ENCODE data around the gene ZNF584.
A peak's percentile ranks its signal among the peaks of the same experiment; 100 is the strongest.
"Not testable (repeated sequence)": the region's sequence is repeated elsewhere in the genome, so short reads cannot be mapped to it uniquely, and the experiment has no call there.

The ZNF584 gene

DNA sequence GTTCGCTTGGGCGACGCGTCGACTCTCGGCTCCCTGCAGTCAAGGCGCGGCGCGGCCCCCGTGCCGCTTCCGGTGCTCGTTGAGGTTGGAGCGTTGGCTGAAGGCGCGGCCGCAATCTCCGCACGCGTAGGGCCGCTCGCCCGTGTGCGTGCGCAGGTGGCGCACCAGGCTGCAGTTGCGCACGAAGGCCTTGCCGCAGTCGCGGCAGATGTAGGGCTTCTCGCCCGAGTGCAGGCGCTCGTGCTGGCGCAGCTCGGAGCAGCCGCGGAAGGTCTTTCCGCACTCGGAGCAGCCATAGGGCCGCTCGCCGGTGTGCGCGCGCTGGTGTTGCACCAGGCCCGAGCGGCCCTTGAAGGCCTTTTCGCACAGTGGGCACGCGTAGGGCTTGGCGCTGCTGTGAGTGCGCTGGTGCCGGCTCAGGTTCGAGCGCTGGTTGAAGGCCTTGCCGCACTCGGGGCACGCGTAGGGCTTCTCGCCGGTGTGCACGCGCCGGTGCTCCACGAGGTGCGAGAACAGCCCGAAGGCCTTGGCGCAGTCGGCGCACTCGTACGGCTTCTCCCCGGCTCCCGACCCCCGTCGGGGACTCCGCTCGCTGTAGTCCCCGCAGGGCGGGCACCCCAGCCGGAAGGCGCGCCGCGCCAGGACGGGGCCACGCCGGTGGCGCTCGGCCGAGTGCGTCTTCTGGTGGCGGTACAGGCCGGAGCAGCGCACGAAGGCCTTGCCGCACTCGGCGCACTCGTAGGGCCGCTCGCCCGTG, 40.6 kb upstream of the ZNF584 start:
- CTCF ChIA-PET = interaction anchor here (1.7 kb wide), 1 partner anchor 8 kb away, joined by 5 read pairs; no protein-coding TSS in a partner anchor
- WGBS (ENCODE audit: insufficient coverage) = 97% methylated on average over 101 of the region's 106 CpGs

DNA sequence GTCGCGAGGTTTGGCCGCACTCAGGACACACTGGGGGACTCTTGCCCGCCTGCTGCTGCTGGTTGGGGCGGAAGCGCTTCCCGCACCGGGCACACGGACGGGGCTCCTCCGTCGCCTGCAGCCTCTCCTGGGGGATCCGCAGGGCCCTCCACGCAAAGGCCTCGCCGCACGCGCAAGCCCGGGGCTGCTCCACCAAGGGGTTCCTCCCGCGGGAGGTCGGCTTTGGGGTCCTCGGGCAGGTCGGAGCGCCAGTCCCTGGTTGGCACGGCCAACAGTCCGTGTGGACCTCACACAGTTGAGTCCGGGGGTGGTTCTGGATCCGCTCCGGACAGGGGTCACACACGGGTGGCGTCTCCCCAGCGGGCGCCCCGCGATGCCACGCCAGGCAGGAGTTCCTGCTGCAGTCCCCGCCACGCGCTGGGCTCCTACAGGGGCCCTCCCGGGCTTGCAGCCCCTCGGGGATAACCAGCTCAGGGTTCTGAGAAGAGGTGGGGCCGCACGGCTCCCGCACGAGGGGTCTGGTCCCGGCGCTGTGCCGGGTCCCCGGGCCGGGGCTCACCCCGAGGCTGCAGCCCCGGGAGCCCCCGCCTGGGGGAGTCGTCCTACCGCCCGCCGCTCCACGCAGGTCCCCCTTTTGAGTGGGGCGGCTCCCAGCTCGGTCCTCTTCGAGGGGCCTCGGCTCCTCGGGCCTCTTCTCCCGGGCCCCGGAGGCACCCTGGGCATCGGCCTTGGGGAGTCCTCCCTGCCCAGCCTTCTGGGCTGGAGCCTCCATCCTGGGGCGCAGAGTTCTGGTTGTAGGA, 39.7 kb upstream of the ZNF584 start:
- no peak for DNase-seq
- 98% methylated on average over 67 of the region's 68 CpGs for WGBS (ENCODE audit: insufficient coverage)
- Histone ChIP-seq H3K4me1 (ENCODE audit: control extremely low read depth in 1 of 4, control insufficient read depth in 4 of 4, insufficient read depth in 4 of 4, low read length in 3 of 4) (peaks cover 2 to 16% (median 10%) of the 10 kb centered on the region in 4 experiments), H3K36me3 (ENCODE audit: control insufficient read depth in 4 of 4, insufficient read depth in 4 of 4, low read length in 3 of 4) (peaks cover 0 to 9% (median 1%) of the 10 kb centered on the region in 4 experiments), H3K27ac (ENCODE audit: insufficient read depth in 1 of 2, low read depth in 1 of 2, low read length in 2 of 2, poor library complexity in 1 of 2, severe bottlenecking in 2 of 2) (no peak overlapping the region), H3K9me3 (ENCODE audit: control extremely low read depth in 1 of 5, control insufficient read depth in 4 of 5, insufficient read depth in 2 of 5, low read depth in 1 of 5, low read length in 4 of 5) (peaks cover 0 to 3% (median 0%) of the 10 kb centered on the region in 5 experiments), H3K4me3 (ENCODE audit: control insufficient read depth in 1 of 7, extremely low read depth in 1 of 7, insufficient read depth in 4 of 7, low read depth in 2 of 7, low read length in 6 of 7) (no peak overlapping the region), H3K27me3 (replicated peaks in 2 of 5; ENCODE audit: control insufficient read depth in 4 of 5, insufficient read depth in 5 of 5, low read length in 4 of 5) (no peaks in the 10 kb centered on the region)
- ChIA-PET CTCF (interaction anchor here (1.6 kb wide), 1 partner anchor 11 kb away, joined by 6 read pairs; no protein-coding TSS in a partner anchor), POLR2A (no interaction called here)

More for the DNA sequence above, 40.6 kb upstream of the ZNF584 start:
- H3K9me3 ChIP-seq (ENCODE audit: control extremely low read depth in 1 of 5, control insufficient read depth in 4 of 5, insufficient read depth in 2 of 5, low read depth in 1 of 5, low read length in 4 of 5) = peaks cover 0 to 3% (median 0%) of the 10 kb centered on the region in 5 experiments
- POLR2A ChIA-PET = no interaction called here
- H3K36me3 ChIP-seq (ENCODE audit: control insufficient read depth in 4 of 4, insufficient read depth in 4 of 4, low read length in 3 of 4) = peaks cover 0 to 9% (median 1%) of the 10 kb centered on the region in 4 experiments
- no peak overlapping the region for H3K4me3 ChIP-seq (ENCODE audit: control insufficient read depth in 1 of 7, extremely low read depth in 1 of 7, insufficient read depth in 4 of 7, low read depth in 2 of 7, low read length in 6 of 7)
- no peaks in the 10 kb centered on the region for H3K27me3 ChIP-seq (replicated peaks in 2 of 5; ENCODE audit: control insufficient read depth in 4 of 5, insufficient read depth in 5 of 5, low read length in 4 of 5)
- DNase-seq = no peak
- H3K4me1 ChIP-seq (ENCODE audit: control extremely low read depth in 1 of 4, control insufficient read depth in 4 of 4, insufficient read depth in 4 of 4, low read length in 3 of 4) = peaks cover 2 to 23% (median 16%) of the 10 kb centered on the region in 4 experiments
- H3K27ac ChIP-seq (ENCODE audit: insufficient read depth in 1 of 2, low read depth in 1 of 2, low read length in 2 of 2, poor library complexity in 1 of 2, severe bottlenecking in 2 of 2) = no peak overlapping the region

DNA sequence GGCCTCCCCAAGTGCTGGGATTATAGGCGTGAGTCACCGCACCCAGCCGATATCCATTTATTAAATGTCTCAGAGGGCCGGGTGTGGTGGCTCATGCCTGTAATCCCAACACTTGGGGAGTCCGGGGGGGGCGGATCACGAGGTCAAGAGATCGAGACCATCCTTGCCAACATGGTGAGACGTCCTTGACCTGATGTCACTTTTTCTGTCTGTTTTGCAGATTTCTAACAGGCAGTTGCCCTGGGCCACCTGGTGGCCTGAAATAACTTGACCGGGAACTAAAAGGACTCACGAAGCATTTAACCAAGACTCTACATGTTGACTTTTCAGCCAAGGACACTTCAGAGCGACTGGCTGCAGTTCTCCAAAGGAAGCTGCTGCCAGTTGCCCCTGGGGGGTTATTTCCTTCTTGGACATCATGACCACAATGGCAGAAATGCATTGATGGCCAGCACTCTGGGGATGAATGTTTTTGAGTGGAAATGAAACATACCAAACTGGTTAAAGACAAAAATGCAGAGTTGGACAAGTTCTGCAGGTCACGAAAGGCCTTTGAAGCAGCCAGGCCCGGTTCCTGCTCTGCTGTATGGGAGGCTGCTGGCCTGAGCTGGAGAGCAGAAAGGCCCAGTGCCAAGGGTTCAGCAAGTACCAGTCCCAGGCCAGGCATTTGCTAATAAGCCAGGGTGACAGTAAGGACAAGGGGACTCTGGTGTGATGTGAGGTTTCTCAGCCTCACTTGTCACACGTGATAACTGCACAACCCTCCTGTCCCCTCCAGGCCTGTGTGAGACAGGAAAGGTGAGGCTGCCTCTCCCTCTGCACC, 35.9 kb upstream of the ZNF584 start:
- POLR2A ChIA-PET = interaction anchor here (1.0 kb wide), 1 partner anchor 10 kb away, joined by 4 read pairs; the partner anchor contains the start of gene ZNF497
- H3K4me3 ChIP-seq (ENCODE audit: control insufficient read depth in 1 of 7, extremely low read depth in 1 of 7, insufficient read depth in 4 of 7, low read depth in 2 of 7, low read length in 6 of 7) = no peak overlapping the region
- peaks cover 0 to 3% (median 0%) of the 10 kb centered on the region in 5 experiments for H3K9me3 ChIP-seq (ENCODE audit: control extremely low read depth in 1 of 5, control insufficient read depth in 4 of 5, insufficient read depth in 2 of 5, low read depth in 1 of 5, low read length in 4 of 5)
- H3K27ac ChIP-seq (ENCODE audit: insufficient read depth in 1 of 2, low read depth in 1 of 2, low read length in 2 of 2, poor library complexity in 1 of 2, severe bottlenecking in 2 of 2) = no peak overlapping the region
- CTCF ChIA-PET = interaction anchor here (0.9 to 1.7 kb wide), 5 partner anchors 8 to 43 kb away, joined by 3 to 6 read pairs (median 4); partner anchors contain the start of gene ZNF497
- peaks cover 0 to 3% (median 0%) of the 10 kb centered on the region in 4 experiments for H3K36me3 ChIP-seq (ENCODE audit: control insufficient read depth in 4 of 4, insufficient read depth in 4 of 4, low read length in 3 of 4)
- H3K4me1 ChIP-seq (ENCODE audit: control extremely low read depth in 1 of 4, control insufficient read depth in 4 of 4, insufficient read depth in 4 of 4, low read length in 3 of 4) = no peaks in the 10 kb centered on the region
- peak in 1 of 3 donors; percentile 33 for DNase-seq
- no peaks in the 10 kb centered on the region for H3K27me3 ChIP-seq (replicated peaks in 2 of 5; ENCODE audit: control insufficient read depth in 4 of 5, insufficient read depth in 5 of 5, low read length in 4 of 5)
- WGBS (ENCODE audit: insufficient coverage) = 97% methylated on average over 13 of the region's 15 CpGs

DNA sequence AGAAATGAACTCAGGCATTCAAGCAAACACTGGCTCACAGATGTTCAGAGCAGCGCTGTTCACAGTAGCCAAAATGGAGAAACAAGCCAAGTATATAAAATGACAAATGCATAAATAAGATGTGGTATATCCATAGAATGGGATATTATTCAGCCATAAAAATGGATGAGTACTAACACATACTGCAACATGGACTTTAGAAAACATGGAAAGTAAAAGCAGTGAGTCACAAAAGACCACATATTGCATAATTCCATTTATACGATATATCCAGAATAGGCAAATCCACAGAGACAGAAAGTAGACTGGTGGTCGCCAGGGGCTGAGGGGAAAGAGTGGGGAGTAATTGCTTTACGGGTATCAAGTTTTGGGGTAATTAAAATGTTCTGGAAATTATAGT, 34.2 kb upstream of the ZNF584 start:
- H3K4me1 ChIP-seq (ENCODE audit: control extremely low read depth in 1 of 4, control insufficient read depth in 4 of 4, insufficient read depth in 4 of 4, low read length in 3 of 4) = no peaks in the 10 kb centered on the region
- no peak overlapping the region for H3K27ac ChIP-seq (ENCODE audit: insufficient read depth in 1 of 2, low read depth in 1 of 2, low read length in 2 of 2, poor library complexity in 1 of 2, severe bottlenecking in 2 of 2)
- no peak for DNase-seq
- ChIA-PET CTCF (interaction anchor here (1.2 to 1.7 kb wide), 6 partner anchors 9 to 143 kb away, joined by 3 to 6 read pairs (median 4); no protein-coding TSS in a partner anchor), POLR2A (no interaction called here)
- WGBS (ENCODE audit: insufficient coverage) = no CpG with 5 or more reads among the region's 4 CpGs
- no peaks in the 10 kb centered on the region for H3K27me3 ChIP-seq (replicated peaks in 2 of 5; ENCODE audit: control insufficient read depth in 4 of 5, insufficient read depth in 5 of 5, low read length in 4 of 5)
- no peaks in the 10 kb centered on the region for H3K9me3 ChIP-seq (ENCODE audit: control extremely low read depth in 1 of 5, control insufficient read depth in 4 of 5, insufficient read depth in 2 of 5, low read depth in 1 of 5, low read length in 4 of 5)
- no peak overlapping the region for H3K4me3 ChIP-seq (ENCODE audit: control insufficient read depth in 1 of 7, extremely low read depth in 1 of 7, insufficient read depth in 4 of 7, low read depth in 2 of 7, low read length in 6 of 7)
- no peaks in the 10 kb centered on the region for H3K36me3 ChIP-seq (ENCODE audit: control insufficient read depth in 4 of 4, insufficient read depth in 4 of 4, low read length in 3 of 4)

DNA sequence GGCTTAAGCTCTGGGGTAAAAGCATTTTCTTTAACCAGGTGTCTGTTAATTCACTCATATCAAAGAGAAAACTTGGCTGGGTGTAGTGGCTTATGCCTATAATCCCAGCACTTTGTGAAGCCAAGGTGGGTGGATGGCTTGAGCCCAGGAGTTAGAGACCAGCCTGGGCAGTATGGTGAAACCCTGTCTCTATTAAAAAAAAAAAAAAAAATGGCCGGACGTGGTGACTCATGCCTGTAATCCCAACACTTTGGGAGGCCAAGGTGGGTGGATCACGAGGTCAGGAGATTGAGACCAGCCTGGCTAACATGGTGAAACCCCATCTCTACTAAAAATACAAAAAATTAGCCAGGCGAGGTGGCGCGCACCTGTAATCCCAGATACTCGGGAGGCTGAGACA, 31.7 kb upstream of the ZNF584 start:
- DNase-seq; H3K27me3 ChIP-seq (replicated peaks in 2 of 5; ENCODE audit: control insufficient read depth in 4 of 5, insufficient read depth in 5 of 5, low read length in 4 of 5); H3K4me3 ChIP-seq (ENCODE audit: control insufficient read depth in 1 of 7, extremely low read depth in 1 of 7, insufficient read depth in 4 of 7, low read depth in 2 of 7, low read length in 6 of 7); H3K9me3 ChIP-seq (ENCODE audit: control extremely low read depth in 1 of 5, control insufficient read depth in 4 of 5, insufficient read depth in 2 of 5, low read depth in 1 of 5, low read length in 4 of 5); H3K27ac ChIP-seq (ENCODE audit: insufficient read depth in 1 of 2, low read depth in 1 of 2, low read length in 2 of 2, poor library complexity in 1 of 2, severe bottlenecking in 2 of 2); CTCF ChIA-PET; H3K36me3 ChIP-seq (ENCODE audit: control insufficient read depth in 4 of 4, insufficient read depth in 4 of 4, low read length in 3 of 4); POLR2A ChIA-PET: not testable (repeated sequence)
- WGBS (ENCODE audit: insufficient coverage) = 100% methylated on average over 4 of the region's 7 CpGs
- peaks cover 0 to 17% (median 16%) of the 10 kb centered on the region in 4 experiments for H3K4me1 ChIP-seq (ENCODE audit: control extremely low read depth in 1 of 4, control insufficient read depth in 4 of 4, insufficient read depth in 4 of 4, low read length in 3 of 4)

GRCh38 chr19:58379246-58379645, 29.2 kb upstream of the ZNF584 start:
- Histone ChIP-seq H3K9me3 (ENCODE audit: control extremely low read depth in 1 of 5, control insufficient read depth in 4 of 5, insufficient read depth in 2 of 5, low read depth in 1 of 5, low read length in 4 of 5) (no peaks in the 10 kb centered on the region), H3K27me3 (replicated peaks in 2 of 5; ENCODE audit: control insufficient read depth in 4 of 5, insufficient read depth in 5 of 5, low read length in 4 of 5) (no peaks in the 10 kb centered on the region), H3K27ac (ENCODE audit: insufficient read depth in 1 of 2, low read depth in 1 of 2, low read length in 2 of 2, poor library complexity in 1 of 2, severe bottlenecking in 2 of 2) (no peak overlapping the region), H3K4me3 (ENCODE audit: control insufficient read depth in 1 of 7, extremely low read depth in 1 of 7, insufficient read depth in 4 of 7, low read depth in 2 of 7, low read length in 6 of 7) (no peak overlapping the region), H3K36me3 (ENCODE audit: control insufficient read depth in 4 of 4, insufficient read depth in 4 of 4, low read length in 3 of 4) (no peaks in the 10 kb centered on the region), H3K4me1 (ENCODE audit: control extremely low read depth in 1 of 4, control insufficient read depth in 4 of 4, insufficient read depth in 4 of 4, low read length in 3 of 4) (peaks cover 0 to 27% (median 22%) of the 10 kb centered on the region in 4 experiments)
- WGBS (ENCODE audit: insufficient coverage) = 89% methylated on average over 5 of the region's 6 CpGs
- POLR2A ChIA-PET = no interaction called here
- no peak for DNase-seq
- CTCF ChIA-PET = interaction anchor here (0.8 to 1.5 kb wide), 4 partner anchors 10 to 29 kb away, joined by 3 to 6 read pairs (median 4); partner anchors contain the start of gene ZNF584
